CD4-positive, alpha-beta T cell treated with Interferon gamma for 1 hour (primary cell): ENCODE data around the gene ZBTB45.
A peak's percentile ranks its signal among the peaks of the same experiment; 100 is the strongest.

Source experiments
- DNase-seq: peaks from one replicate; pipeline ENCODE4 v3.0.0-alpha.2; 2020

The ZBTB45 gene

DNA sequence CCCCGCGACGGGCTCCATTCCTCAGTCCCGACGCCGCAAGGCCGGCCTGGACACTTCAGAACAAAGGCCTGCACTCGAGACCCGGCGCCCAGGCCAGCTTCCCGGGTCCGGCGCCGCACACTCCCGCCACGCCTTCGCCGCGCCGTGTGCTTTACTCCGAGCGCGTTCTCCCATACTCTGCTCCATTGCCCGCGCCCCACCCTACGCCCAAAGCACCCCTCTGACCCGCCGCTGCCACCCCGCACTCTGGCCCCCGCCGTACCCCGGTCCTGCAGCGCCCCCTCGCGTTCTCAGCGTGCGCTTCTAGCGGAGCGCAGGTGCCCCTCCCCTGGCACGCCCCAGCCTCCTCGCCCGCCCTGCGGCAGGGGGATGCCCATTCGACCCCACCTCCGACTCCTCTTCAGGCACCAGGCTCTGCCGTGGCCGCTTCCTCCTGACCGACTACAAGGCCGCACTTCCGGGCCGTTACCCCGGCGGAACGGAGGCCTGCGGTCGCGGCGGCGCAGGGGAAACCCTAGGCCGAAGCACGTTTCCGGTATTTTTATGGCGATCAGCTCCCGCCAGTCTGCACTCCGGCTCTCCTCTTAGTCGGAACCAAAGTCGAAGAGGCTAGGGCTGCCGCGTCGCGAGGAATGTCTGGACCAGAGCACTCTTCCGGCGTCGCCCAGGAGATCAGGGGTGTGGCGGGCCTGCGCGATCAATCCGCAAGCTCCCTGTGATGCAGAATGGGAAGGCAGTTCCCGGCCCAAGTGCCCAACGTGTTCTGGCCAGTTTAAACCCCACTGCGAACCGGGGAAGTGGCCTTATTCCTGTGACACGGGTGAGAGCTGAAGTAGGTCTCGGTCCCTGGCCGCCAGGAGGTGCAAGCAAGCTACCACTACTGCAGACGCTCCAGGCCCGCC is at the start of gene ZBTB45:
Gene ZBTB45, minus strand, starts transcription at position 456 of the 902 bp plus-strand sequence. CDS start 2,137 bp downstream, outside the sequence.
- DNase-seq: peak; percentile 93

DNA sequence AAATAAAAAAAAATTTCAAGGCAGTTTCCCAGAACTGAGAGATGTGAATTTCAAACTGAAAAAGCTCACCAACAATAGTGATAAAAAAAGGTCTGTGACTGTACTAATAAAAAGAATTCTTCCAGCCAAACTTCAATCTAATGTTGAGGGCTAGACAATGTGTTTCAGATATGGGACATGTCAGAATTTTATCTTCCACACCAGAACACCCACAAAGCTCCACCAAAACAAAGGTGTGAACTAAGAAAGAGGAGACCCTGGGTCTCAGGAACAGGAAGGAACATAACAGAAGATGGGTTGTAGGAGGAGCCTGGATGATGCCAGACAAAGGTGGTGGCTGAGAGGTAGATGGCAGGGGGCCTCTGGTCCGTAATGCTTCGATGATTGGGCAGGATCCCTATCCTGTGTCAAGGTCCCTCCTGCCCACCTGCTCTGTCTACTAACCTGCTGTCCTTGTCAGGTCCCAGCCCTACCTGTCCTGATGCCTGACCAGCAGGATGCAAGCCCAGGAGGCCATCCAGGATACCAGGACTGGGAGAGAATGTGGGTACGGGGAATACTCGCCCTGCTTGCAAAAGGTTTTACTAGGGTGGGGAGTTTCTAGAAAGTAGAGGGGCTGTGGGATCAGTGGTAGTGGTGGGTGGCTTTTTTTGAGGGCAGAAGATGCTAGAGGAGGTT is 49.0 kb upstream of the ZBTB45 start:
- no peak for DNase-seq

DNA sequence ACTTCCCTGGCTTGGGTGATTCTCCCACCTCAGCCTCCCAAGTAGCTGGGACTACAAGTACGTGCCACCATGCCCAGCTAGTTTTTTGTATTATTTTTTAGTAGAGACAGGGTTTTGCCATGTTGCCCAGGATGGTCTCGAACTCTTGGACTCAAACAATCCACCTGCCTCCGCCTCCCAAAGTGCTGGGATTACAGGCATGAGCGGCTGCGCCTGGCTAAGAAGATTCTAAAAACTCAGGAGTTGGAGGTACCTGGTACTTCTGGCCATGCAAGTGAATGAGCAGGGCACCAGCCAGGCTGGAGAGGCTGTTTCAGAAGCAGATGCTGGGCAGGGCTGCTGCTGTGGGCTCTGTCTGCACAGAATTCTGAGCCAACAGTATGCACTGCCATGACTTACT is 47.4 kb upstream of the ZBTB45 start:
- DNase-seq: no peak

DNA sequence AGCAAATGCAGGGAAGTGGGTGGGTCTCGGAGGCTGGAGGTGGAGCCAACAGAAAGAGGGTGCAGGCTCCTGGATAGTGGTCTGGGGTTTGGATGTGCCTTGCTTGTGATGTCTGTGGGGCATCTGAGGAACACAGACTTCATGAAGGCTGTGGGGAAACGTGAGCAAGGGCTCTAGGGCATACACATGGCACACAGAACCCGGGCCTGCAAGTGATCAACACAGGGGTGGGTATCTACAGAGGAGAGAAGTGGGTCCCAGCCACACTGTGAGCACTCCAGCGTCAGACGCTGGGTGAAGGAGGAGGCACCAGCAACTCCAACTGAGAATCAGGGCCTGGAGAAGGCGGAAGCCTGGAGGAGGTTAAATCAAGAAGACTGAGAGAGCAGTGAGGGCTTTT is 44.2 kb upstream of the ZBTB45 start:
- DNase-seq: no peak

DNA sequence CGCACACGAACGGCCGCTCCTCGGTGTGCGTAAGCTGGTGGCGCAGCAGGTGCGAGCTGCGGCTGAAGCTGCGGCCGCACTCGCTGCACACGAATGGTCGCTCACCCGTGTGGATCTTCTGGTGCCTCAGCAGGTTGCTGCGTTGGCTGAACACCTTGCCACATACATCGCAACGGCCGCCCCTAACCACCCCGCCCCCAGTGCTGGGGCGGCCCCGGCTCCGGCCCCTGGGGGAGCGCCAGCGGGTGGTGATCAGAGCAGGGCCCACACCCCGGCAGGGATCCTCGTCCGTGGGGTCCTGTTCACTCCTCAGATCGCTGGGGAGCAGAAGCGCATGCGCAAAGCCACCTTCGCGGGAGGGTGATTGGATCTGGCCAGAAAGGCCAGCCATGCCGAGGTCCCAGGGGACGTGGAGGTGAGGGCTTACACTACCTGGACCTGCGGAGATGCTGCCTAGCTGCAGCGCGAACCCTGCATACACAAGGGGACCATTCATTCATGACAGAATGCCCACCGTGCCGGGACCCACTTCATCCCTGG is 43.5 kb upstream of the ZBTB45 start:
- peak; percentile 47 for DNase-seq

DNA sequence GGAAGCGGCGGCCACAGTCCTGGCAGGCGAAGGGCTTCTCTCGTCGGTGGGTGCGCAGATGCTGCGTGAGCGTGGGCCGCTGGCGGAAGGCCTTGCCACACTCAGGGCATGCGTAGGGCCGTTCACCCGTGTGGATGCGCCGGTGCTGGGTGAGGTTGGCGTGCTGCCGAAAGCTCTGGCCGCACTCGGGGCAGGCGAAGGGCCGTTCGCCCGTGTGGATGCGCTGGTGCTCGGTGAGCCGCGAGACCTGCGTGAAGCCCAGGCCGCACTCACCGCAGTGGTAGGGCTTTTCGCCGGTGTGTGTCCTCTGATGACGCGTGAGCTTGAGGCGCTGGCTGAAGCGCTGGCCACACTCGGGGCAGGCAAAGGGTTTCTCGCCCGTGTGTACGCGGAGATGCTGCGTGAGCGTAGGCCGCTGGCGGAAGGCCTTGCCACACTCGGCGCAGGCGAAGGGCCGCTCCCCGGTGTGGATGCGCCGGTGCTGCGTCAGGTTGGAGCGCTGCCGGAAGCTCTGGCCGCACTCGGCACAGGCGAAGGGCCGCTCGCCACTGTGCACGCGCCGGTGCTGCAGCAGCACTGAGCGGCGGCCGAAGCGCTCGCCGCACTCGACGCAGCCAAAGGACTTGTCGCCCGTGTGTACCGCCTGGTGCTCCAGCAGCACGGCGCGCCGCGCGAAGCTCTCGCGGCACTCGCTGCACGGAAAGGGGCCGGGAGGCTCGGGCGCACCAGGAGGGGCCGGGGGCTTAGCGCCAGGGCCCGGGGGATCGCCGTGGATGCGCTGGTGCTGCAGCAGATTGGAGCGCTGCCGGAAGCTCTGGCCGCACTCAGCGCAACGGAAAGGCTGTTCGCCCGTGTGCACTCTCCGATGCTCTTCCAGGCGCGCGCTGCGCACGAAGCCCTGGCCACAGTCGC is 42.8 kb upstream of the ZBTB45 start:
- peak; percentile 27 for DNase-seq

DNA sequence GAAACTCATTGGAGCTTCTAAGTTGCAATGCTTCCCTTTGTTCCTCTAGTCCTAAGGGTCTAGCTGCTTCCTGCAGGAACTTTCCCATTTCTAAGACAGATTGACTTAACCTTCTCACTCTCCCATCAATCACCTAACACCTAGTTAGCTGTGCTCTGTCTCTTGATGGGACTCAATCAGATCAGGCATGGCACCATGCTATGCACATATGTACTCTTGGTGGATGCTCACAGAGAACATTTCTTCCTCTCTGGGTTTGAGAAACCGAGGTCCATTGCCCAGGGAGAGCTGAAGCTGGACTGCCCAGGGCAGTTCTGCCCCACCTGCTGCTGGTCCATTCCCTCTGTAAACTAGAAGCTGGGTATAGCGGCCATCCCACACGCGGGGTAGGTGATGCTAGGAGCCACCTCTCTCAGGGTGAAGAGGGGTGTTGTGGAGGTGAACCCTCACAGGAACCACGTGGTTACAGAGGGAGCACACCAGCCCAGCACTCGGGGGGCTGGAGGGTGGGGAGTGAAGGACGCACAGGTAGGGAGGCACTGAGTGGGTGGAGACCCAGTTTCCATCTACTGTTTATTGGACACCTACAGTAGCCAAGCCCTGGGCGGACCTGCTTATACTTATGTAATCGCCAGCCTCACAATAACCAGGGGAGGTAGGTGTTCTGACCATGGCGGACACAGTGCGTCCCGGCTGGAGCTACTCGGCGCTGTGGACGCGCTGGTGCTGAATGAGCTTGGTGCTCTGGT is 41.9 kb upstream of the ZBTB45 start:
- DNase-seq: no peak

DNA sequence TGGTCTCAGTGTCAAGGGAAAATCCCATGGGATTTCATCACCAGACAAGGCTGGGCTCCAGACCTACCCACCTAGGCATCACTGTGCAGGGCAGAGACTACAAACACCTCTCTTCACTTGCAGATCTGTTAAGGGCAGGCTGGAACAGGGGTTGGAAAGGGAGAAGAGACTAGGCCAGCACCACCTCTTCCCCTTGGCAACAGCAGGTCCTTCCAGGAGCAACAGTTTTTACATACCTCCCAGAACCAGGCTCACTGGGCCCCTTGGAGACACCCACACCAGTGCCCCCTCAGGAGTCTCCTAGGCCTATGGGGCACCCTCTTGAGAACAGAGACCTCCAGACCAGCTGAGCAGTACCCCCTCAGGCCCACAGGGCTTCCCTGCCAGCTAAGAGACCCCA is 41.3 kb upstream of the ZBTB45 start:
- no peak for DNase-seq

DNA sequence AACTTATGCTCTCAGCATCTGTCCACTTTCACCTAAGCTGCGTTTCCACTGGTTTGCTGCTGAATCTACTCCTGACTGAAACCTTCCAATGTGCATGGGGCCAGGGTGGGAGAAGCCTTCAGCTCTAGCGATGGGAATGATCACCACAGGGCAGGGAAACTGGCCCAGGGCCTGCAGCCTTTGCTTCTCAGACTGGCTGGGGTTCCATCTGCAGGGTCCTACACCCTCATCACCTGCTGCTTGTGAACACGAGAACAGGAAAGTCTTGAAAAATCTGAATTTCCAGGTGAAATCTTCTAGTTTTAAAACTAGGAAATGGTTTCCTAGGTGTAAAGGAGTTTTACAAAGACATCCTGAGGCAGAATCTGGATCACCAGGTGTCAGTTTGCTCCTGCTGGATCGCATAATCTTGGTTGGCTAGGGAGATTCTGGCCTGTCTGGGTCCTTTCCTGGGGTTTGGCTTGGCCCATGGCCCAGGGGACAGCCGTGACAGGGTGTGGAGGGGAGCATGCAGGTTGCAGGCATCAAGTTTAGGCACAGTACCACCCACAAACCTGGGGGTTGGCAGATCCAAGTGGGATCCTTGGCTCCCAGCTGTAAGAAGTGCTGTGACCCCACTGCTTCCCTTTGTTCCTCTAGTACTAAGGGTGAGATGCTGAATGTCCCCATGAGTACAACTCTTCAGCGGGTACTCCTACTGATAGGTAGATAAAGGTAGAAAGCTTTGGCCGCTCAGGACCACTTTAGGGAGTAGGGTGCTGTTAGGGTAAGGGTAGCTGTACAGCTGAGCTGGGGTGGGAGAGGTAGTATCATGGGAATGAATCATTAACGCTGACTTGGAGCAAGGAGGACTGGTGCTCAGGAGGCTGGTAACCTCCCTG is 40.6 kb upstream of the ZBTB45 start:
- no peak for DNase-seq

DNA sequence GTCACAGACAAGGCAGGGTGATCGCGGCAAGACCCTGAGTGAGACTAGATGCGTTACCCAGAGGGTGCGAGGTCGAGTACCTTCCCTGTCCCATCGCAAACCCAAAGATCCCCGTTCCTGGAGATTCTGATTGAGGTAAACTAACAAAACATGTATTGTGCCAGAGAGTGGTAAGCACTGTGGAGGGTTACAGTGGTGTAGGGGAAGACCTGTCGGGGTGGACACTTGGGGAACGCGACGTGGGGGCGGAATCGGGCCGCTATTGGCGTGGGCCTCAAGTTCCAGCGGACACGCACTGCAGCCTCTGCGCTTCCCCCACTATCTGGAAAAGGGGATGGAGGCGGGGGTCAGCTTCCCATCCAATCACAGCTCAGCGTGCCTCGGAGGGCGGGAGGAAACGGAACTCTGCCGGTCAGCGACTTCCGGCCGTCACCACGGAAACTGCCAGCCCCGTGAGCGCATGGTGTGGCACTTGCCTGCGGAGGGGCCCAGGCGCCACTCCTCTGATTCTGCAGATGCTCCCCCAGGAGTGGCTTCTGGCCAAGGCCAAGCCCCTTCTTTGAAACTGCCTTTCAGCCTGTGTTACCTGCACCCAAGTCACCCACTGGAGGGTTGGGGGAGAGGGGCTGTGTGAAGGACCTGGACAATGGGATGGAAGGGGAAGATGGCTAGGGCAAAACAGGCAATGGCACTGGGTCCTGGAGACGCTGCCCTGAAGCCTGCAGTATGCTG is 39.8 kb upstream of the ZBTB45 start:
- DNase-seq: peak; percentile 84

DNA sequence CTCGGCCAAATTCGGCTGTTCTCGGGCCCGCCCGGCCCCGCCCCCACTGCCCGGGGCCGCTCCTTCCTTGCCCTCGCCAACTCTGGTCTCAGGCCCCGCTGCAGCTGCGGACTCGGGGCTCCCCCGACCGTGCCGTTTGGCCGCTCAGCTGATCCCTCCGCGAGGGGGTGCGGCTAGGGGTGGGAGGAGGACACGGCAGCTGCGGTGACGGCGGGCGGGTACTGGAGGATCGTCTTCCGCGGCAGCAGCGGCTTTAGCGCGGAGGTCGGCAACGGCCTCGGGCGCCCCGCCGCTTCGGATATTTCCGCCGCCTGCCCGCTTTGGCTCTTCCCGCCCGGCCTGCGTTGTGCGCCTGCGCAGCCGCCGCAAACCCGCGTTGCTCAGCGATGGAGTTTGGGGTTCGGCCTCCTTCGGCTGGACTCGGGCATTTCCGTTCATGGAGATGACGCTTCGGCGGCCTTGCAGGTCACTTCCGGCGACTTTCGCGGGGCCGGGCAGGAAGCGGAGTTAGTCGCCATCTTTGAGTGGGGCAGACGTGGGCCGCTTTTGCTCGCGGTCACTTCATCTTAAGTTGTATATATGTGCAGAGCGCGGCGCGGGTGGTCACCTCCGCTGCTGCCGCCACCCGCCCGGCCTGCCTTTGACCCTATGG is 39.1 kb upstream of the ZBTB45 start:
- DNase-seq: peak; percentile 99

DNA sequence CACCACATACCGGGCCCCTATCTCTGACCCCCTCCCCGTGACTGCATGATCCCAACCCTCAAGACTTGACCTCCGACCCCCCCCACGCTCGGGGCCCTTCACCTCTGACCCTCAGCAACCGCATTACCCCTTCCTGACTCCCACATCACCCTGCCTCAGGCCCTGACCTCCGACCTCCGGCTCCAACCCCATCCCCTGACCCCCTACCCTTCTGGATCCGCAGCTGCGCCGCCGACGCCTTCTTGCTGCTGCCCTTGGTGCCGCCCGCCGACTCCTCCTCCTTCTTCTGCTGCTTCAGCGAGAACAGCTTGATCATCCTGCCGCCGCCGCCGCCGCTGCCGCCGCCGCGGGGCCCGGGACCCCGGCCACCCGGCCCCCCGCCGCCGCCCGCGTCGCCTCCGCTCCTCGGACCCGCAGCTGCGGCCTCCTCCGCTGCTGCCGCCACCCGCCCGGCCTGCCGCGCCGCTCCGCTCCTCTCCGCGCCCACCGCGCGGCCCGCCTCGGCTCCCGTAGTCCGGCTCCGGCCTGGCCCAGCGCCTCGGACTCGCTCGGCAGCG is 38.5 kb upstream of the ZBTB45 start, which contains the start of gene UBE2M:
Gene UBE2M, minus strand, starts transcription at position 546 of the 557 bp plus-strand sequence. Its CDS starts 230 bp downstream, at position 316.
- peak; percentile 60 for DNase-seq

DNA sequence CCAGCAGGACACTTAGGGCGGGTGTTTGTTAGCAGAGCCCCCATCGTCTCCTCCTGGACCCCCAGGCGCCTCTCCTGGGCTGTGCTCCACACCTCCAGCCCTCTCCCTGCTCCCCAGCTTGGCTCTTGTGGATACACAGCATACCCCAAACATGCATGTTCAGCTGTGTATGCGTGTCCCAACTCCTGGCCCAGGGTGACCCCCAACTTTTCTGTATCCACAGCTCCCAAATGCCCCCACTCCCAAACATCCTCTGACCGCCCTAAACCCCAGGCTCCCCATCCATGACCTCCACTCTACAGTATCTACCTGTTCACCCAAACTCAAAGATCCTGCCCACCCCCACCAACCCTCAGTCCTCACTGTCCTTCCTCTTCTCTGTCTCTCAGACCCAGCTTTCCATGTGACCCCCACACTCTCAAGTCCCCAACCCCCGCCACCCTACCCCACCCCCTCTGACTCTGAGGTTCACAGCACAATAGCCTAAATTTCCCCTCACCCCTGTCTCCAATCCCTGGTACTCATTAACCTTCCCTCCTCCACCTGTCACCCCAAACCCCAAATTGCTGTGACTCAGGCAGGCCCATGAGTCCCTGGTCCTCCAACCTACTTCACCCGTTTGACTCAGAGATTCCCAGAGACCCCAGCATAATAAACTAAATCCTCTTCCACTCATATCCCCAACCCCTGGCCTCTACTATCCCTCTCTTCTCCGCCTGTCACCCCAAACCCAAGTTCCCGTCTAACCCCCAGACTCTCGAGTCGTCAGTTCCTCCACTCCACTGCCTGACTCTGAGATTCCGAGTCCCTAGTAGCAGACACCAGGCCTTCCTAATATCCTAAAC is 37.8 kb upstream of the ZBTB45 start:
- no peak for DNase-seq

DNA sequence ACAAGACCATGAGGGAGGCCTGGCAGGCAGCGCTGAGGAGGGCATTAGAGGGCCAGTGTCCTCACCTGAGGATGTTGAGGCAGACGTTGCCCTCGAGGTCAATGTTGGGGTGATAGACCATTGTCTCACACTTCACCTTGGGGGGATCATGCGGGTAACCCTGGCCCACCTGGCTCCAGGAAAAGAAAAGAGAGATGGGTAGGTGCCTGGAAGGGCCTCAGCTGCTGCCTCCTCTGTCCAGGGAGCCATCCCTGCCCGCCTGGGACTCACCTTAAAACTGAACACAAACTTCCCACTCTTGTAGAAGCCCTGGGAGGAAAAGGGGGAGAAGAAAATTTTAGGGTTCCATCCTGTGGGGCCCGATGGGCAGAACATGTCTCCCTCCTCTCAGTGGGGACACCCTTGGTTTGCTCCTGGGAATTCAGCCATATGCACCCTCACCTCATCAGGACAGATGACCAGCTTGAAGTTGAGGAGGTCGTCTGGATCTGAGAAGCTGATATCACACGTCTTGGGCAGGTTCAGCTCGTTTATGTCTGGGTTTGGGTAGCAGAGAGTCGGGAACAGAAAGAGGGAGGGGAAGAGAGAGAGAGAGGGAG is 37.1 kb upstream of the ZBTB45 start:
- DNase-seq: no peak

DNA sequence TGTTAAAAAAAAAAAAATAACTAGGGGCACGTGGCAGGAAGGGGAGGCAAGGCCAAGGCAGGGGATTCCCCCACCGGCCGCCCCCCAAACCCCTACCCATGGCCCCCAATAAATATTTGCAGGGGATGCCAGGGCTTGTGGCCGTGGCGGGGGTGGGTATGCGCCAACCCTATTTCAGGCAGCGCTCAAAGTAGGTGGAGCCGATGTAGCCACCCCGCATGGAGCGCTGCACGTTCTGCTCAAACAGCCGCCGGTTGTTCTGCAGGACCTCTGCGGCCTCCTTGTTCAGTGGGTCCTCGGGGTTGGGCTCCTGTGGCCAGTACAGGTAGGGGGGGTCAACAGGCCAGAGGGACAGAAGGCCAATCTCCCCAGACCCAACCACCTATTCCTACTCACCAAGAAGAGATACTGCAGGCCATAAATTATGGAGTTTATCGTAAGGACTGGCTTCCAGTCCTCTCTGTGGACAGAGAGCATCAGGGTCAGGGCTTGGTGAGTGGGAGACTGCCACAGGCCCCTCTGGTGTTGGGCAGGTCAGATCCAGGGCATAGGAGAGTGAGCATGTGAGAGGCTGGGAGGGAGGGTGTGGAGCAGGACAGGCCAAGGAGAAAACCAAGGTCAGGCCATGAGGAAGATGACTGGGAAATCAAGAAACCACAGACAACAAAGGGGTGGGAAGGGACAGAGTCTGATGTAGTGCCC is 36.5 kb upstream of the ZBTB45 start:
- DNase-seq: no peak

DNA sequence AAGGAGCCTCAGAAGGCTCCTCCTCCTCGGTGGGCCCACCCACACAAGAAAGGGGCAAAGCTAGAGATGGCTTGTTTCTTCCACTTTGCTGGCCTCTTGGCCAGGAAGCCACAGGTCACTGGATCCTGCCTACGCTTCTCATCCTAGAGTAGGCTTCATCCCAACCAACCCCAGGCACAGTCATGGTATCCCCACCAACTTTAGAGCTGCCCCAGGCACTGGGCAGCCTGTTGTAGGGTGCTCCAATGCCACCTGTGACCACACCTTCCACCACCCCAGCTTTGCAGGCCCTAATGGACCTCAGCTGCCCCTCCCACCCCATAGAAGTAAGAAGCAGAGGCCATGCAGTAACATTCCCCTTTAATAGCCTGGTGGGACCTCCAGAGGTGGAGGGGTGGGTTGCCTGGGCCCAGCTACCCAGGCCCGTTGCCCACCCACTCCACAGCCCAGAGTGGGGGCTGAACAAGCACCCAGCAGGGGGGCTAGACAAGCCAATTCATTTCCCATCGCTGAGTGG is 35.8 kb upstream of the ZBTB45 start:
- no peak for DNase-seq
